ENCODE measurements around the gene FRMD8. TPM values are rescaled to one million over a fixed set of nuclear protein-coding genes. Genes with fewer than 3 reads are reported as not detected.
"Not testable (repeated sequence)": the region's sequence is repeated elsewhere in the genome, so short reads cannot be mapped to it uniquely, and the experiment has no call there.

Gene FRMD8
- total RNA-seq, 1 donor from 2014 or later, result 57.5 TPM

DNA sequence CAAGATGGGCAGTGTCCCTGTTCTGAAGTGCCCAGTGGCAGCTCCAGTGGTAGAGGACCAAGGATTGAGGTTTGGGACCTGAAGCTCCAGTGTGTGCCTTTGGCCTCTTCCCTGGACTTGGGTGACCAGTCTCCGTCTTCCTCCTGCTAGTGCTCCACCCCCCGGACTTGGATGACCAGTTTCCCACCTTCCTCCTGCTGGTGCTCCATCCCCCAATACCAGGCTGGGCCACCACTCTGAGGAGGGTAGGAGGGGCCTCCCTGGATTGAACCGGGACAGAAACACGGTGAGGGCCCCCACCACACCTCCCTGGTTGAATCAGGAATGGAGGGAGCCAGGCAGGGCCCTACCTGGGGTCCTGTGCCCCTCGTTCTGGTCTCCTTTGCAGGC lies 25.2 kb downstream of the FRMD8 start:
- intact Hi-C loops (cut with micrococcal nuclease), result no loop called here

DNA sequence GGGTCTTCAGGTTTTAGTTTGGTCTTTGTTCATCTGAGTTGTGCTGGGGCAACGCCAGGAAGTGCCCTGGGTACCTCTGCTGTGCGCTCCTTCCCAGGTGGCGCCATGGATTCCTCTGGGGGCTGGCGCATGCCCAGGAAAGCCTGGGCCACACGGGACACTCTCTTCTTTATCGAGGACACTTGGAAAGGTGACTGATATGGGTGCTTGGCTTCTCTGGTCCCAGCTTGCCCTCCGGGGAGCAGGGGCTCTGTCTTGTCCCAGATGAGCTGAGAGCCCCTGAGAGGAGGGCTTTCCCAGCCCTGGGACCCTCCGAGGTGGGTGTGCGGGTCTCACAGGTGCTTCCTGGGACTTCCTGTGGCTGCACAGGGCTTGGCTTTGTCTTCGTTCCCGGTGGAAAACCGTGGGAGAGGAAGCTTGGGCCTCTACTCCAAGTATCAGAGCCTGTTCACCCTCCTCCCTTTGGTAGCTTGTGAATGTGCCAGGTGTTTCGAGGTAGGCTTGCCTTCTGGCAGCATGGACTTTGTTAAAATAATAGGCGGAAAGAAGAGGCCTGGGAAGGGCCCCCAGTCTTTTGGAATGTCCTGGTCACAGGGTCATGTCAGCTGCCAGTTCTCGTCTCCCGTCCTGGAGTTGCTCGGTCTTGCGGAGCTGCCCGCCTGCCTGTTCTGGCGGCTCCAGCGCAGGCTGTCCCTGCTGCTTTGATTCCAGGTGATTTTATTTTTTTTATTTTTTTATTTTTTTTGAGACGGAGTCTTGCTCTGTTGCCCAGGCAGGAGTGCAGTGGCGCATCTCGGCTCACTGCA lies 26.0 kb downstream of the FRMD8 start:
- intact Hi-C loops (cut with micrococcal nuclease), result no loop called here

DNA sequence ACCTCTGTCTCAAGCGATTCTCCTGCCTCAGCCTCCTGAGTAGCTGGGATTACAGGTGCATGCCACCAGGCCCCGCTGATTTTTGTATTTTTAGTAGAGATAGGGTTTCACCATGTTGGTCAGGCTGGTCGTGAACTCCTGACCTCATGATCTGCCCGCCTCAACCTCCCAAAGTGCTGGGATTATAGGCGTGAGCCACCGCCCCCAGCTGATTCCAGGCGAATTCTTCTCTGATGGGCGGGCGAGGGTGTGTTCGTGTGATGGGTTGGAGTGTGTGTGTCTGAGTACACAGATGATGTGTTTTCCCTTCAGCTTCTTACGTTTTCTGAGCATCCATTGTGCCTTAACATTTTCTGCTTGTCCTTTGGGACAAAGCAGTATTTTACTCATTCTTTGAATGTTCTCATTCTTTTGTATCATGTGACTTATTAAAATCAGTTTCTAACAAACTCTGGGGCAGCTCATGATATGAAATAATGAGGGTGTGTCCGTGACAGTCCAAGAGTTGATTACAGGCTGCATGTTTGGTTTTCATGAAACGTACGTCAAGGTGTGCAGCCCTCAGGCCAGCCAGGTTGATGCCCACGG lies 26.7 kb downstream of the FRMD8 start:
- intact Hi-C loops (cut with micrococcal nuclease), result not testable (repeated sequence)

DNA sequence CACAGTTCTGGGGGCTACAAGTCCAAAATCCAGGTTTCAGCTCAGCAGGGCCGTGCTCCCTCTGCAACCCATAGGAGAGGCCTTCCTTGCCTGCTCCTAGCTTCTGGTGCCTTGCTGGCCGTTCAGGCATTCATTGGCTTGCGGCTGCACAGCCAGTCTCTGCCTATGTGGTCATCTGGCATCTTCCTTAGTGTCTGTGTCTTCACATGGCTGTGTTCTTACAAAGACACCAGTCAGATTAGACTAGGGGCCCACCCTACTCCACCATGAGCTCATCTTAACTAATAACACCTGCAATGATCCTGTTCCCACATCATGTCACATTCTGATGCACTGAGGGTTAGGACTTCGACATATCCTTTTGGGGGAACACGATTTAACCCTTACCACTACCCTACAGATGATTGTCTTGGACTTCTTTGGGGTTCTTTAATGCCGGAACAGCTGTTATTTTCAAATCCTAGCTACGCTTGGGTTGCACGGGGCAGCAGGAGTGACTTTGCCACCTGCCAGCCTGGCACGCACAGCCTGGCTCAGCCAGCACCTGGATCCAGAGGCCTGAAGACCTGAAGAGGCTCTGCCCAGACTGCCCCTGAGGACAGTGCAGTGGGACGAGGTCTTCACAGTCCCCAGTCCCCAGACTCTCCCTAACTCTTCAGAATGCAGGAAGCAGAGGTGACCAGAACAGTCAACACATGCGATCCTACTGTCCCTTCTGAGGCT lies 28.5 kb downstream of the FRMD8 start:
- intact Hi-C loops (cut with micrococcal nuclease), result no loop called here

DNA sequence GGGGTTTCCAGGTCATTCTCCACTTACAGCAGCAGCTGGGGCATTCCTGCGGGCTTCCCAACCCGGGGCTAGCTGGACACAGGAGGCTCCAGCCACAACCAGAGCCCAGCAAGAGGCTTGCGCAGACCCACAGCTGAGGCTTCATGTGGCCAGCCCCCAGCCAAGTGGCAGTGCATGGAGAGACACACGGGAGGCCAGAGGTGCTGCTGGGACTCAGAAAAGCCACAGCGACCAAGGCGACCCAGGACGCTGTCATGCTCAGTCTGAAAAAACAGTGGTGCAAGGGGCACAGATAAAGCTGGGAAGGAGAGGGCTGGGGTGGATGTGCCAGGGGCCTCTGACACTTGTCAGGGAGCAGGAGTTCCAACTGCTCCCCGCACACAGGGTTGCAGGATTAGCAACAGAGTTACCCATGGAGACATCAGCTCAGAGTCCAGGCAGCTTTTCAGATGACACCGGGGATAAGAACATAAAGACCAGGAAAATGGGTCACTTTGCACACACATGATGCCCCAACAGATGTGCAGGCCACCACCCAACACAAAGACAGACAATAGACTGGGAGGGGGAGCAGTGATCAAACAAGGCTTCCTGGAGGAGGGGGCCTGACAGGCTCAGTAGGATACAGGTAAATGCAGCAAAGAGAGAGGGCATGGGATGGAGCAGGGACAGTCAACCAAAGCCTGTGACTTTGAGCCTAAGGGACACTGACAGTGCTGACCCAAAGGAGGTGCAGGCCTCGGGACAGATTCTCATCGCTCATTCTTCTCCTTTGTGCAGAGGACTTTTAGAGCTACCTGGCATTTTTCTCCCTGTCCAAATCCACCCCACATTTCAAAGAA lies 29.3 kb downstream of the FRMD8 start:
- intact Hi-C loops (cut with micrococcal nuclease), result loop anchor here (1.0 kb wide), 5 partner anchors 18 to 95 kb away; partner anchors contain the start of gene SLC25A45

DNA sequence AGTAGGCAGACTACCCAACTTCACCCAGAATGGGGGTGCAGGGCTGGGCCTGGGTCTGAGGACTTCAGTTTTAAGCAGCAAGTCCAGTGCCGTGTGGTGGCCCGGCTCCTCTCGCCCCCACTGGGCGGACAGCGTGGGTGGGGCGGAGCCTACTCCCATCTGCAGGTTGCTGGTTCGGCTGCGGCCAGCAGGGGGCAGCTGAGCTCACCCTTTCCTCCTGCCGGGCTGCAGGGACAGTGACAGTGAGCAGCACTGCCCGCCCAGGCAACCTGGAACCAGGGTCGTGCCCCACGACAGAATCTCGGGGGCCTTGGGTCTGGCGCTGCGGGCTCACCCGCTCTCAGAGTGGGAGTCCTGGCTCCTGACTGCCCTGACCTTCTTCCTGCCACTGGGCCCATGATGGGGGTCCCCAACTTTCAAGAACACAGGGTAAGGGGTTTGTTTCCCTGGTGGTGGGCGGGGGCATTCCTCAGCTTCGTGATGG lies 29.9 kb downstream of the FRMD8 start:
- intact Hi-C loops (cut with micrococcal nuclease), result loop anchor here (1.0 kb wide), 5 partner anchors 17 to 94 kb away; partner anchors contain the start of gene SLC25A45

DNA sequence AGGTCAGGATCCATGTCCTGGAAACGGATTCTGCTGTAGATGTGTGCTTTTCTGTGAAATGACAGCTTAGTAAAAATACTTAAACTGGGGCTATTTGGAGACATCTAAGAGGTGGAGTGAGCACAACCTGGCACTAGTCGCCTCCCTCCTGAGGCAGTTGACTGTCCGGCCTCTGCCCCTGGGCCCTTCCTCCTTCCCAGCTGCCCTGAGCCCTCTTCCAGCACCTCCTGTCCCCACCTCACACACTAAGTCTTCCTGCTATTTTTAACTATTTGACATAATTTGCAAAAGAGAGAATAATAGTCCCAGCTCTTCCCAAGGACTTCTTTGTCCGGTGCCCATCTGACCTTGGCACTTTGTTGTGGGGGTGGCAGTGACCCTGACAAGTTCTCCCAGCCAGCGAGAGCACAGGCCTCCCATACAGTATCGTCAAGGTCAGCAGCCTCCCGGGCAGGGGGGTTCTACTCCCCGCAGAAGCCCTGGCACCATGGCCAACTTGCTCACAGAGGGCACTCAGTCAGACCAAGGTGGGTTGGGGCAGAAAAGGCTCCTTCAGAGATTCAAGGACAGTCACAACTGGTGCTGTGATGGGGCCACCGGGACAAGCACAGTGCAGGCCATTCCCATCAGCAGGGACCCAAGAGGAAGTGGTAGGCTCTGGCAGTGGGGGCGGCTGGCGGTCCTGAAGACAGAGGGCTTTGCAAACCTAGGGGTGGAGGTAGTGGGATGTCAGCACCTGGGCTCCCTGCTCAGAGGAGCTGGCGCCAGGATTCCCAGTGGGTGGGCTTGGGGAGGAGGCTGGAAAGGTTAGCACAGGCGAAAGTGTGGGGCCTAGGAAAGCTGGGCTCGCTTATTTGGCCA lies 30.6 kb downstream of the FRMD8 start:
- intact Hi-C loops (cut with micrococcal nuclease), result loop anchor here (1.0 kb wide), 5 partner anchors 16 to 93 kb away; partner anchors contain the start of gene SLC25A45

DNA sequence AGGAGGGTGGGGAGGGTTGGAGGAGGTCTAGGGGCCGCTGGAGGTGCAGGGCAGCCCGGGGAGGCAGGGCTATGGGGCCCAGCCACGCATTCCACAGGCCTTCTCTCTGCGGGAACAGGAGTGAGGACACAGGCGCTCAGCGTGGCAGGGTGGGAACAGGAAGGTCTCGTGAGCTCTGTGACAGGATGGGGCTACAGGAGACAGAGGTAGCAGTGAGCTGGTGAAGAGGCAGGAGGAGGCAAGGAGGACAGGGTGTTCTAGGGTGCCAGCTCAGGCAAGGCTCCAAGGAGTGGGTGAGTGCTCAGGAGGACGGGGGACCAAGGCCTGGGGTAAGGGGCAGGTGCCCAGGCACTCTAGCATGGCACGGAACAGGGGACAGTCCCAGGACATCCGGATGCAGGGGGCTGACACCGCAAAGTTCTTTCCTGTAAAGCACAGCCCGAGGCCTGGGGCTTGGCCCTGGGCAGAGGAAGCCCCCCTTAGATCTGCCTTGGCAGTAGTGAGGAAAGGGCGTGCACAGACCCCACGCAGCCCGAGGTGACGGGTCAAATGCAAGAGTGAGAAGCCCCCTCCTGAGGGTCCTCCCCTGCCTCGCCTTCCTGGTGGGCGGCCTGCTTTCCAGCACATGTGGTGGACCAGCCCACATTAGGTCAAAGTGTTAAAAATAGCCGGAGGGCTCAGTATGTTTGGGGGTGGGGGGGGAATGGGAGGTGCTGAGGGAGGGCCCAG lies 31.4 kb downstream of the FRMD8 start:
- intact Hi-C loops (cut with micrococcal nuclease), result no loop called here

DNA sequence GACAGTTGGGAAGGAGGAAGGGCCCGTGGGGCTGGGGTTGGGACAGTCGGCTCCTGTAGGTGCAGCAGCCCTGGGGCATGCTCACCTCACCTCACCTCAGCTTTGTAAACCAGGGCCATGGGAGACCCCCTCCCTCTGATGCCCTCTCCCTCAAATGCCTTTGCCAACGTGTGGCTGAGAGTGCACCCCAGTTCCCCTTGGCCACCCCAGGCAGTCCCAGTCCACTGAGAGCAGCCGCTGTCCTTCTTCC lies 31.9 kb downstream of the FRMD8 start:
- intact Hi-C loops (cut with micrococcal nuclease), result no loop called here

DNA sequence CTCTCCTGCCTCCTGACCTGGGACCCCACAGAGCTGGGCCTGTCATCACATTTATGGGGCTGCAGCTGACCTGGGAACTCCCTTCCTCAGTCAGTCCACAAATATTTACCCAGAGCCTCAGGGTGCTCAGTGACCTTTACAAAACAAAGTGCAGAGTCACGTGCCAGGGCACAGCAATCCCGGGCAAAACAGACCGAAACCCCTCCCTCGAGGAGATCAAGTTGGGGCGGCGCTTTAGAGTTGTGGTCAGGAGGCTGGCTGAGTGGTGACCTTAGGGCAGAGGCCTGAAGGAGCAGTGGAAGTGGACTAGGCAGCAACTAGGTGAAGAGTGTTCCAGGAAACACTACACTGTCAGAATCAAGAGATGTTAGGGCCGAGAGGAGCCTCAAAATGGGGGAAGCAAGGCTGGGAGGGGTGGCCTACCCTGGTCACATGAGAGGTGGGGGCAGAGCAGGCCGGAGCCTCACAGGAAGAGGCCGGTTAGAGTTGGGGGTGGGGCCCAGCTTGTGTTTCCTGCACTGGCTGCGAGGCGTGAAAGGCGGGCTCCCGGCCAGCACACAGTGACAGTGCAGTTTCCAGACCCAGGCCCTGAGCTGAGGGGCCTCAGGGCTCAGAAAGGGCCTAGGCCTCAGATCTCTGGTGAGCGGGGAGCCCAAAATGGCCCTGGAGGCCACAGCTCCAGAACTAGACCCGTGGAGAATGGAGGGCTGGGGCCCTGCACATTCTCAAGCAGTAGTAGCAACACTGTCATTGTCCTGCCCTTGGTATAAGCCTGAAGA lies 32.4 kb downstream of the FRMD8 start:
- intact Hi-C loops (cut with micrococcal nuclease), result loop anchor here (1.0 kb wide), 1 partner anchor 157 kb away; no protein-coding TSS in a partner anchor

DNA sequence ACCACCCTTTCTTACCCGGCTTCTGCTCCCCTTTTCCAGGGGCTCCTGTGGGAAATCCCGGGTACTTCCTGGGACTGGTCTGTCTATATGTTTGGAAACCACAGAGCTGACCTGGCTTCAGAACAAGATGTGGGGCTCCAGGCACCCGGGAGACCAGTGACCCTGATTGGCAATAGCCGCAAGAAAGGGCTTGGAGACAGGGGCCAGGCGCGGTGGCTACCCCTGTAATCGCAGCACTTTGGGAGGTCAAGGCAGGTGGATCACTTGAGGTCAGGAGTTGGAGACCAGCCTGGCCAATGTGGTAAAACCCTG lies 33.0 kb downstream of the FRMD8 start:
- intact Hi-C loops (cut with micrococcal nuclease), result loop anchor here (1.0 kb wide), 1 partner anchor 157 kb away; no protein-coding TSS in a partner anchor

DNA sequence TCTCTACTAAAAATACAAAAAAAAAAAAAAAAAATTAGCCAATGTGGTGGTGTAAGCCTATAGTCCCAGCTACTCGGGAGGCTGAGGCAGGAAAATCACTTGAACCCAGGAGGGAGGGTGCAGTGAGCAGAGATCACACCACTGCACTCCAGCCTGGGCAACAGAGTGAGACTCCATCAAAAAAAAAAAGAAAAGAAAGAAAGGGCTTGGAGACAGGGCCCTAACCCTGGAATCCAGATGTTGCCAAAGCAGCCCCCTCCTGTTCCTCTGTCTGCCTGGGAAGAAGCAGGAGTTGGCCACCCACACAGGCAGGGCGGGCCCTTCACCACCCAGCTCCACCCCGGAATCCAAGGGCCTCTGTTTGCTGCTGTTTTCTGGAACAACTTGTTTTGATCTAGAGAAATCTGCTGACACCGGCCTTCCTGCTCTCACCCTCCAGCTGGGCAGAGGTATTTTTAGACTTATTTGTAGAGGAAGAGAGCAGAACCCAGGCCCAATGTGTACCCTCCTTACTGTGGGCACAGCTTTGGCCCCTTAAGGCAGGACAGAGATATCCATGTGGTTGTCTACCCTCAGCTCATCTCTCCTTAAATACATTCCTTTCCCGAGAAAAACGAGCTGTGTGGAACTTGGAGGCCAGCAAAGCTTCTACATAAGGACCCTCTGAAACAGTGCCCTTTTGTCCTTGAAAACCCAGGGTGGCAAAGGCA lies 33.5 kb downstream of the FRMD8 start:
- intact Hi-C loops (cut with micrococcal nuclease), result loop anchor here (1.0 to 2.0 kb wide), 2 partner anchors 158 to 641 kb away; partner anchors contain the start of gene SF1

DNA sequence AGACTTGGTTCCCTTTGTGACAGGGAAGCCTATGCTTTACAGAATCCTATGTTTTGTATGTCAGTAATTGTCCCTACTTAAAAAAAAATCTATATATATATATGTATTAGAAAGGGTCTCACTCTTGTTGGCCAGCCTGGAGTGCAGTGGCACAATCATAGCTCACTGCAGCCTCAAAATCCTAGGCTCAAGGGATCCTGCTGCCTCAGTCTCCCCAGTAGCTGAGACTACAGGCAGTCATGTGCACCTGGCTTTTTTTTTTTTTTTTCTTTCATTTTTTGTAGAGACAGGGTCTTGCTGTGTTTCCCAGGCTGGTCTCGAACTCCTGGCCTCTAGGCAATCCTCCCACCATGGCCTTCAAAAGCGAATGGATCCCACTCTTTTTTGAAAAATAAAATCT lies 34.1 kb downstream of the FRMD8 start:
- intact Hi-C loops (cut with micrococcal nuclease), result loop anchor here (2.0 kb wide), 1 partner anchor 642 kb away; the partner anchor contains the start of gene SF1

DNA sequence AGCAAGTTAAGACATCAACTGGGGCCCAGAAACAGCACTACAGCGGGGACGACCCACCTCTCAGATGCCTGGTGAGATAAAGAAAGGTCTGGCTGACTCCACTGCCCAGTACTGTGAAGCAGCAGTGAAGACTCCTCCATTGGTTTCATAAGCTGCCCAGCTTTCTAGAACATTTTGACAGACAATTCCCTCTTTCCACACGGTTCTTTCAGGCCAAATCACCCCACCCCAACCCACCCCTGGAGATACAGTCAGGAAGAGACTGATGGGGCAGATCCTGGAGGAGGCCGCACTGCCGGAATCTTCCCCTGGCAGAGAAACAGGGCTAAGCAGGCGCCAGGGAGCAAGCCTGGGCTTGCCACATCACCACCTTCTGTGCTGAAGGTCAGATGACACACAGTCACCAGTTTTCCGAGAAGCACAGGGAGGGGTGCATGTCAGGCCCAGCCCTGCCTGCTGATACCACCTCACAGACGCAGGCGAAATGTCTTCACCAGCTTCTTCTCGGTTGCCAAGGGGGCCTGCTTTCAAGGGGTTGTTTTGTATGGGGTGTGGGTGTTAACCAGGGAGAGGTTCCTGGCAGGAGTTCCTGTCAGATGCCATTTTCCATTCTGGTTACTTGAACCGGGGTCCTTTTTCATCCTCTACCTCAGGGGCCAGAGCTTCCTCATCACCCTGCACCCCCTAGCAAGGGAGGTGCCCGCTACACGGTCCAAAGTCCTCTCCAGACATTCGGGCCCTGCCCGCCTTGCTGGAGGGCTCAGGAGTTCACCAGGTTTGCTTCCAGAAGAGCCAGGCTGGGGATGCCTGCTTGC lies 34.7 kb downstream of the FRMD8 start:
- intact Hi-C loops (cut with micrococcal nuclease), result loop anchor here (1.0 to 2.0 kb wide), 3 partner anchors 39 to 642 kb away; partner anchors contain the start of genes PCNX3, SF1 and SLC25A45

DNA sequence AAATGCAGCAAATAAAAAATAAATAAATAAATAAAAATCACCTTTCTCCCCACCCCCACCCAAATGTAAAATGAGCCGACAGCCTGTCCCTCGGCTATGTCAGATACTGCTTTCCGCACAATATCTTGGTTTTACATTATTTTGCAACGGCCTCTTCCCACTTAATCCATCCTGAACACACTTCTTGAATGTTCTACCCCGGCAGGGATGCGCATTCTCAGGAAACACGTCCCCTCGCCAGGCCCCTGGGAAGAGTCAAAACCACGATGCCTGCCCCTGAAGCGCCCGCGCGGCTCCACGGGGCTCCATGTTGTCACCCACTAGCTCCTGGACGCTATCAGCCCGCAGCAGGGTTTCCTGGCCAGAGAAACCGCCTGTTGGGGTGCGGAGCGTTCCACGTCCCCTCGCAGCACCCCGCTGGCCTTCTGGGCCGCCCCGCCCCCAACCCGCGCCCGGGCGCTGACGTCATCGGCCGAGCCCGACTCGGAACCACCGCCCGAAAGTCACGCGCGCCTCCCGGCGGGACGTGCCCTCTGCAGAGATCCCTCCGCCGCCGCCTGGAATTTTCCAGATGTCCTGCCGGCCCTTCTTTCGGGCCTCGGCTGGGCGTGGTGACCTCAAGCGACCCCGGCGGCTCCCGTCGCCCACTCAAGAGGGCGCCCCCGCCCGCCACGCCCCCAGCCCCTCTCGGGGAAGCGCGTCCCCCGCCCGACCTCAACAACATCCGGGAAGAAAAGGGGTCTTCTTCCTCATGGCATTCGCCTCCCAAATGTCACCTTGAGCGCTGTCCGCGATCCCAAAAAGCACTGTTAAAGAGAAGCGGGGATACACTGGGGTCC lies 35.6 kb downstream of the FRMD8 start:
- intact Hi-C loops (cut with micrococcal nuclease), result loop anchor here (1.0 to 2.0 kb wide), 5 partner anchors 40 to 643 kb away; partner anchors contain the start of genes PCNX3, SF1, SLC25A45 and ZNRD2
